ENCODE measurements around the gene PHF2.

The PHF2 gene

GRCh38 chr9:93576258-93577077, at the start of gene PHF2:
TSS of gene PHF2 (plus strand) at chr9:93576584. CDS start at chr9:93576774, 190 bp downstream.
- POLR2A ChIA-PET (ENCODE audit: low non-redundant PET): interaction anchor here (0.6 to 1.3 kb wide), 2 partner anchors 9 to 80 kb away, joined by 3 read pairs; no protein-coding TSS in a partner anchor
- no peak for TF ChIP-seq CTCF (conservative IDR thresholded peaks at IDR 0.05; ENCODE audit: low read depth)
- DNase-seq (ENCODE audit: low spot score): peak; percentile 59
- CTCF ChIA-PET: no interaction called here
- H3K27ac ChIP-seq: peak within 1 kb of the TSS; percentile 80

DNA sequence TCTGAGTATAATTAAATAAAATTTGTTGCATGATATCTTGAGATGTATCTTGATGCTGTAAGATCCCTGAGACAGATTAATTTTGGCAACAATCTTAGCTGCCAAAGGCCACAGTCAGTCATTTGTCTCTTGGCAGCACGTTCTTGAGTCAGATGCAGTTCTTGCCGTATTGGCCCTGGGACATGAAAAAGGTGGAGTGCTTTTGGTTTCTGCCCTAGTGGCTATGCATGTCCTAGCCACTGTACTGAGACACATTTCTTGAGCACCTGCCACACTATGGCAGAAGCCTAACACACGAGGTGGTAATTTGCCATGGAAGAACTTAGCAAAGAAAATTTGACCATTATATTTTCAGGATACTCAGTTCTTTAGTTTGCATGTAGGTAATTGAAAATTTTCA, 45.0 kb upstream of the PHF2 start:
- no peak for DNase-seq (ENCODE audit: low spot score)
- no peak for TF ChIP-seq CTCF (conservative IDR thresholded peaks at IDR 0.05; ENCODE audit: low read depth)
- ChIA-PET CTCF (no interaction called here), POLR2A (ENCODE audit: low non-redundant PET) (no interaction called here)
- H3K27ac ChIP-seq: no peak overlapping the region

GRCh38 chr9:93532141-93532540, 44.2 kb upstream of the PHF2 start:
- H3K27ac ChIP-seq: no peak overlapping the region
- TF ChIP-seq CTCF (conservative IDR thresholded peaks at IDR 0.05; ENCODE audit: low read depth): no peak
- ChIA-PET CTCF (no interaction called here), POLR2A (ENCODE audit: low non-redundant PET) (no interaction called here)
- DNase-seq (ENCODE audit: low spot score): no peak

DNA sequence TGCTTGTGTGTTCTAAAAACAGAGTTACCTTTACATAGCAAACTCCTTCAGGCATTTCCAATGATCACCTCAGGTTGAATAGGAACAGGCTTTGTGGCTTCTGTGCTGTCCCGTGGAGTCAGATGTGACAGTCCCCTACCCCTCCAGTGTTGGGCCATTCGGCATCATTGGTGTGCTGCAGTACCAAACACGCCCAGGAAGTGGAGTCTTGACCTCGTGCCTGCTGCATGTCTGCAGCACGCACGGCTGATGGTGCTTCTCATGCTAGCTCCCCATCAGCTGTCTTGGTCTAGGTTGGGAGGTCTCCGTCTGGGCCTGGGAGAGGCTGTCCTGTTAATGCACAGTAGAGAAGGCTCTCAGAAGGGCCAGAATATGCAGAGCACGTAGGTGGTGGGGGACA, 42.5 kb upstream of the PHF2 start:
- TF ChIP-seq CTCF (conservative IDR thresholded peaks at IDR 0.05; ENCODE audit: low read depth): no peak
- DNase-seq (ENCODE audit: low spot score): no peak
- ChIA-PET CTCF (no interaction called here), POLR2A (ENCODE audit: low non-redundant PET) (no interaction called here)
- H3K27ac ChIP-seq: no peak overlapping the region

DNA sequence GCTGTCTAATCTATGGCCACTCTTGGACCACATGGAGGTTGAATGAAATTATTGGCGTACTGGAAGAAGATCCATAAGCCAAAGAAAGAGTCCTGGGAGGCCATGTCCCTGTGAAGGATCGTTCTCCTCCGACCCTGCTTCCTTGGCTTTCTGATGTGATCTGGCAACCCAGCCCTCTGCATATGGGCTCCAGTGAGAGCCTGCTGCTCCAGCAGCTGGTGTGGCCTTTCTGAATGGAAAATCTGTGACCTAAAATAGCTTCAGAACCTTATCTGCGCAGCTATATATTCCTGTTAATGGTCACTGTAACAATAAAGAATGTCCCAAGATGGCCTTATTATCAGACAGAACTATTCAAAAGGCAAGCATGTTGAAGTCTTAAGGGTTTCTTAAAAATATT, 40.2 kb upstream of the PHF2 start:
- POLR2A ChIA-PET (ENCODE audit: low non-redundant PET): interaction anchor here (0.7 kb wide), 1 partner anchor 177 kb away, joined by 3 read pairs; no protein-coding TSS in a partner anchor
- CTCF ChIA-PET: no interaction called here
- no peak for TF ChIP-seq CTCF (conservative IDR thresholded peaks at IDR 0.05; ENCODE audit: low read depth)
- no peak for DNase-seq (ENCODE audit: low spot score)
- no peak overlapping the region for H3K27ac ChIP-seq

DNA sequence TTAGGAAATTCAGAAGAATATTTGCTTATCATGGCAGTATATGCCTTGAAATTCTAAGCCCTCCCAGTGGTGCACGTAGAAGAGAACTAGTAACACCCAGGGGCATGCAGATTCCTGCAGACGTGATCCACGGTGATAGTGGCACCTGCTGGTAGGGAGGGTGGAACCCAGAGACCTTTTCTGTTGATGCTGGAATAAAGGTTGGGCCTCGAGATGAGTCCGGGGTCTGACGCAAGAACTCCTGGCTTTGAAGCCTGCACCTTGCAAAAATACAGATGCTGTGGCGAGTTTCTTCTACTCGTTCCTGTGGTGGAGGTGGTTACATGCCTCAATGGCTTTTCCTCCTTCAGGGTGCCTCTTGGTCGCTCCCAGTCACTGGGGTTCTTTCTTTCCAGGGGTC, 39.5 kb upstream of the PHF2 start:
- no peak for TF ChIP-seq CTCF (conservative IDR thresholded peaks at IDR 0.05; ENCODE audit: low read depth)
- no peak overlapping the region for H3K27ac ChIP-seq
- POLR2A ChIA-PET (ENCODE audit: low non-redundant PET): no interaction called here
- no peak for DNase-seq (ENCODE audit: low spot score)
- CTCF ChIA-PET: no interaction called here

All from RWPE1 (cell line).